Measurements from ENCODE around the gene ZNF883.

Gene ZNF883

DNA sequence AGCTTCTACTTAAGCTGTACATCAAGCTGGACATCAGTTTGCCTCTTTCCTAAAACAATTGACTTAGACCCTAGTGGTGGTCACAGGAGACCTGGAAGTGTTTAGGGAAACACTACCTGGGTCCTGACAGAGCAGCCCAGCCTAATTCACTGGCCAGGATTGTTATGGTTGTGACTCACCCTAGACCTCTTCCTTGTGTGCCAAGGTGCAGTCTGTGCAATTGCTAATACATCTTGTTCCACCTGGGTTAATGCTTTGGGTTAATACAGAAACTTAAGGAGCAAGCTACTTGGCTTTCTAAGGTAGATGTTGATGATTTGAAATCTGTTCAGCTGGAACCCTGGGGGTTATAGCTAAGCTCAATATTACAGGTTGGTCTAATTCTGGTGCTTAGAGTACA is 72.6 kb downstream of the ZNF883 start:
- H3K4me3 ChIP-seq (ENCODE audit: insufficient read depth, low read length, poor library complexity, severe bottlenecking) = no peak overlapping the region
- H3K36me3 ChIP-seq (ENCODE audit: low read length) = no peaks in the 10 kb centered on the region
- no peaks in the 10 kb centered on the region for H4K20me1 ChIP-seq (ENCODE audit: low read depth, low read length)
- H3K9ac ChIP-seq (ENCODE audit: low read length) = no peak overlapping the region
- no peaks in the 10 kb centered on the region for H3K79me2 ChIP-seq (ENCODE audit: insufficient read depth, low read length)
- no peaks in the 10 kb centered on the region for H3F3A ChIP-seq (ENCODE audit: insufficient read depth)
- no peaks in the 10 kb centered on the region for H3K27me3 ChIP-seq (ENCODE audit: low read length)
- no peak for TF ChIP-seq EZH2phosphoT487 (conservative IDR thresholded peaks at IDR 0.05; ENCODE audit: low read length)
- TF ChIP-seq, protein P1, sequence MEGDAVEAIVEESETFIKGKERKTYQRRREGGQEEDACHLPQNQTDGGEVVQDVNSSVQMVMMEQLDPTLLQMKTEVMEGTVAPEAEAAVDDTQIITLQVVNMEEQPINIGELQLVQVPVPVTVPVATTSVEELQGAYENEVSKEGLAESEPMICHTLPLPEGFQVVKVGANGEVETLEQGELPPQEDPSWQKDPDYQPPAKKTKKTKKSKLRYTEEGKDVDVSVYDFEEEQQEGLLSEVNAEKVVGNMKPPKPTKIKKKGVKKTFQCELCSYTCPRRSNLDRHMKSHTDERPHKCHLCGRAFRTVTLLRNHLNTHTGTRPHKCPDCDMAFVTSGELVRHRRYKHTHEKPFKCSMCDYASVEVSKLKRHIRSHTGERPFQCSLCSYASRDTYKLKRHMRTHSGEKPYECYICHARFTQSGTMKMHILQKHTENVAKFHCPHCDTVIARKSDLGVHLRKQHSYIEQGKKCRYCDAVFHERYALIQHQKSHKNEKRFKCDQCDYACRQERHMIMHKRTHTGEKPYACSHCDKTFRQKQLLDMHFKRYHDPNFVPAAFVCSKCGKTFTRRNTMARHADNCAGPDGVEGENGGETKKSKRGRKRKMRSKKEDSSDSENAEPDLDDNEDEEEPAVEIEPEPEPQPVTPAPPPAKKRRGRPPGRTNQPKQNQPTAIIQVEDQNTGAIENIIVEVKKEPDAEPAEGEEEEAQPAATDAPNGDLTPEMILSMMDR (IDR thresholded peaks at IDR 0.05; ENCODE audit: insufficient read depth, low read length, poor library complexity, severe bottlenecking) = no peak
- H3K27ac ChIP-seq (ENCODE audit: low read depth, low read length) = no peak overlapping the region
- H3K4me2 ChIP-seq (ENCODE audit: low read depth, low read length, poor library complexity, severe bottlenecking) = no peak overlapping the region
- H2AFZ ChIP-seq (ENCODE audit: low read depth, low read length, severe bottlenecking) = no peak overlapping the region
- H3K9me2 ChIP-seq (replicated peaks; ENCODE audit: insufficient read depth, low read length) = no peaks in the 10 kb centered on the region
- H3K9me3 ChIP-seq (ENCODE audit: insufficient read depth, low read length) = no peaks in the 10 kb centered on the region

DNA sequence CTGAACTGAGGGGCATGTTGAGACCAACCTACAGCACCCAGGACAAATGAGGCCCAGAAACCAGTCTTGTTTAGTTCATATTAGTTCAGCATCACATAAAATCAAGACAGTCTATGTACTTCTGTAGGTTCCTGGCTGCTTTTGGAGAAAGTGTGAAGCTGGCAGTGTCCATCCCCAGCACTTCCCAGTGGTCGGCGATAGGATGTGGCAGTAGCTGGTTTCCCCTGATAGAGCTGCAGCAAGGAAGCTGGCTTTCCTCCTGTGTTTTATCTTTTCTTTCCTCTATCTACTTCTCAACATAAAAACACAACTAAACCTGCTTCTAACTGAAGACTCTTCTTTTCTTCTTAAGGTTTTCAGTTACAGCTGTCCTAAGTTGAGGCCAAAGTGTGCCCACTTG is 78.3 kb downstream of the ZNF883 start:
- no peaks in the 10 kb centered on the region; the same call in 1 of the 2 replicates for H4K20me1 ChIP-seq (ENCODE audit: low read depth, low read length)
- H3K4me2 ChIP-seq (ENCODE audit: low read depth, low read length, poor library complexity, severe bottlenecking) = no peak overlapping the region
- H3K27ac ChIP-seq (ENCODE audit: low read depth, low read length) = no peak overlapping the region
- no peak overlapping the region for H3K9ac ChIP-seq (ENCODE audit: low read length)
- H3F3A ChIP-seq (ENCODE audit: insufficient read depth) = no peaks in the 10 kb centered on the region
- TF ChIP-seq, protein P1 (IDR thresholded peaks at IDR 0.05; ENCODE audit: insufficient read depth, low read length, poor library complexity, severe bottlenecking) = no peak
- no peak for TF ChIP-seq EZH2phosphoT487 (conservative IDR thresholded peaks at IDR 0.05; ENCODE audit: low read length)
- H2AFZ ChIP-seq (ENCODE audit: low read depth, low read length, severe bottlenecking) = no peak overlapping the region
- no peaks in the 10 kb centered on the region for H3K9me2 ChIP-seq (replicated peaks; ENCODE audit: insufficient read depth, low read length)
- no peak overlapping the region for H3K4me3 ChIP-seq (ENCODE audit: insufficient read depth, low read length, poor library complexity, severe bottlenecking)
- H3K27me3 ChIP-seq (ENCODE audit: low read length) = no peaks in the 10 kb centered on the region
- H3K36me3 ChIP-seq (ENCODE audit: low read length) = no peaks in the 10 kb centered on the region
- no peaks in the 10 kb centered on the region for H3K79me2 ChIP-seq (ENCODE audit: insufficient read depth, low read length)
- H3K9me3 ChIP-seq (ENCODE audit: insufficient read depth, low read length) = no peaks in the 10 kb centered on the region

DNA sequence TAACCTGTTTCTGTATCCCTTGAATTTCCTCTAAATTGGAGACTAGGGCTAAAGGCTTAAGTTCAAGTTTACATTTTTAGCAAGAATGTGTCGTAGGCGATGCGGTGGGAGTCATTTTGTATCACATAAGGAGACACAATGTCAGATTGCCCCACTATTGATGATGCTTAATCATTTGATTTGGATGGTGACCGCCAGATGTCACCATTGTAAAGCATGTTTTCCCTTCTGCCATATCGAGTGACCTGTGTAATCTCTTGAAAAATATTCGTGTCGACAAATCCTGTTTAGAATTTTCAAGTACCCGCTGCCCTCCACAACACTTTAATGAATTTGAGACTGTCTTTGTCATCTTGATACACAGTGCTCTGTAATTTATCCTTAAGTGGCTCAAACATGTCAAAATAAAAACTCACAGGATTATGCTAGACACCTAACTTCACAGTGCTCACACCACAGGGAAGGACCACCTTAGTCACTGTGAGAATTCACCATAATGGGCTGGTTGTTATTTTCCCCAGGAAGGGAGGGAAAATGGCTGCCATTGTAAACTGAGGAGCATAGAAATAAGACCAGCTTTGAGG is 86.8 kb downstream of the ZNF883 start:
- Histone ChIP-seq H3K36me3 (ENCODE audit: low read length) (no peaks in the 10 kb centered on the region), H3F3A (ENCODE audit: insufficient read depth) (no peaks in the 10 kb centered on the region), H3K27ac (ENCODE audit: low read depth, low read length) (no peak overlapping the region), H2AFZ (ENCODE audit: low read depth, low read length, severe bottlenecking) (no peak overlapping the region), H3K9me3 (ENCODE audit: insufficient read depth, low read length) (no peaks in the 10 kb centered on the region), H3K27me3 (ENCODE audit: low read length) (no peaks in the 10 kb centered on the region), H3K4me2 (ENCODE audit: low read depth, low read length, poor library complexity, severe bottlenecking) (no peak overlapping the region), H3K79me2 (ENCODE audit: insufficient read depth, low read length) (no peaks in the 10 kb centered on the region), H3K4me3 (ENCODE audit: insufficient read depth, low read length, poor library complexity, severe bottlenecking) (no peak overlapping the region), H3K9ac (ENCODE audit: low read length) (no peak overlapping the region), H4K20me1 (ENCODE audit: low read depth, low read length) (no peaks in the 10 kb centered on the region), H3K9me2 (replicated peaks; ENCODE audit: insufficient read depth, low read length) (no peaks in the 10 kb centered on the region)
- TF ChIP-seq, protein P1 (IDR thresholded peaks at IDR 0.05; ENCODE audit: insufficient read depth, low read length, poor library complexity, severe bottlenecking) = peak; percentile 24
- no peak for TF ChIP-seq EZH2phosphoT487 (conservative IDR thresholded peaks at IDR 0.05; ENCODE audit: low read length)
